Right lobe of liver (tissue), 6 donors: ENCODE data around the gene SPRED2. TPM values are rescaled to one million over a fixed set of nuclear protein-coding genes. Genes with fewer than 3 reads are reported as not detected.

Source experiments
- ATAC-seq, 4 donors: fragments of 200-7000 bp; cut with Tn5 transposase; one replicate each; pipeline ENCODE4 v1.9.1; 2020; ENCODE audit warnings: mild to moderate bottlenecking in 4 of 4, moderate library complexity in 4 of 4
- DNase-seq, 3 donors: peaks; one replicate each; pipeline ENCODE4 v3.0.0-alpha.2; 2020
- H3K27ac ChIP-seq, 3 donors: fragments of 200-600 bp; one replicate each; pipeline ENCODE4 v1.8.0; 2022
- H3K27me3 ChIP-seq, 2 donors: fragments of 200-600 bp; one replicate each; pipeline ENCODE4 v1.8.0; 2022
- H3K36me3 ChIP-seq, 4 donors: fragments of 200-600 bp; sonication (generic) in 1 of 4; one replicate each; pipeline versions ENCODE4 v1.5.1 to v1.8.0; 2017 to 2022; ENCODE audit warnings: control low read depth in 1 of 4
- H3K4me1 ChIP-seq, 4 donors: fragments of 200-600 bp; sonication (generic) in 1 of 4; one replicate each; pipeline versions ENCODE4 v1.5.1 to v1.8.0; 2017 to 2022; ENCODE audit warnings: control low read depth in 1 of 4
- H3K4me3 ChIP-seq, 3 donors: fragments of 200-600 bp; one replicate each; pipeline ENCODE4 v1.8.0; 2022
- H3K9me3 ChIP-seq, 4 donors: fragments of 200-600 bp; sonication (generic) in 1 of 4; one replicate each; pipeline versions ENCODE4 v1.5.1 to v1.8.0; 2017 to 2022; ENCODE audit warnings: control low read depth in 1 of 4
- POLR2A ChIP-seq: fragments of 450-650 bp; IDR thresholded peaks from one replicate; pipeline ENCODE4 v1.6.1; 2017; ENCODE audit warnings: antibody characterized with exemption, mild to moderate bottlenecking
- WGBS: methylation state at CpG from one replicate; pipeline ENCODE4 v1.1.6; 2018; ENCODE audit warnings: low coverage, low lambda C conversion rate; ENCODE audit not compliant: insufficient coverage; ENCODE audit errors: missing lambda C conversion rate; 5-methylcytosine and 5-hydroxymethylcytosine counted together
- intact Hi-C, 2 donors: fragments of 100-400 bp; cut with DNase I; formaldehyde crosslinking; loops; one replicate each; pipeline versions ENCODE4 v1.11.2 to v1.14.1; 2022
- total RNA-seq, 6 experiments: library from RNA; depleted of rRNA in 2 of 6; stranded (reverse); fragments of >200 nt in 2 of 6; fragmentation: NEBNext Ultra II Directional in 3 of 6; extraction: Animal tissue kit (Norgen Biotek cat#: 25700) in 3 of 6; gene quantifications; one replicate each; pipeline versions ENCODE4 v1.1.0 to v1.2.4, GENCODE V29; 2016 to 2023
- TF ChIP-seq, protein P1 (sequence below), 4 donors: fragments of 200-600 bp in 3 of 4; fragments of 450-650 bp in 1 of 4; IDR thresholded peaks; one replicate each; pipeline versions ENCODE4 v1.5.1 to v1.8.0; 2016 to 2022; ENCODE audit warnings: antibody characterized with exemption in 4 of 4, mild to moderate bottlenecking in 2 of 4
- donor health status: DM: no; HTN: yes; CAD: no.
- donor health status: DM: no; HTN: no; CAD: no.
- donor health status: DM: no; HTN: no; CAD: no.
- donor health status: DM: no; HTN: yes; CAD: no.
- donor health status: DM: no; HTN: yes; CAD: no.

SPRED2 gene
- total RNA-seq, 6 experiments from 2014 or later: 11.0 to 22.5 (median 15.2) TPM

- Histone ChIP-seq H3K27ac (peak overlapping the region in 1 of 3 donors; percentile 4), H3K36me3 (no peaks in the 10 kb centered on the region), H3K9me3 (no peaks in the 10 kb centered on the region), H3K27me3 (no peaks in the 10 kb centered on the region), H3K4me3 (no peak overlapping the region), H3K4me1 (peaks cover 0 to 17% (median 0%) of the 10 kb centered on the region in 4 donors)
- intact Hi-C loops: no loop called here
- 70% methylated on average over 7 of the region's 7 CpGs for WGBS
- DNase-seq (no peak), ATAC-seq (peak; percentile 41 to 80 (median 69))
- TF ChIP-seq POLR2A: no peak
- TF ChIP-seq, protein P1, sequence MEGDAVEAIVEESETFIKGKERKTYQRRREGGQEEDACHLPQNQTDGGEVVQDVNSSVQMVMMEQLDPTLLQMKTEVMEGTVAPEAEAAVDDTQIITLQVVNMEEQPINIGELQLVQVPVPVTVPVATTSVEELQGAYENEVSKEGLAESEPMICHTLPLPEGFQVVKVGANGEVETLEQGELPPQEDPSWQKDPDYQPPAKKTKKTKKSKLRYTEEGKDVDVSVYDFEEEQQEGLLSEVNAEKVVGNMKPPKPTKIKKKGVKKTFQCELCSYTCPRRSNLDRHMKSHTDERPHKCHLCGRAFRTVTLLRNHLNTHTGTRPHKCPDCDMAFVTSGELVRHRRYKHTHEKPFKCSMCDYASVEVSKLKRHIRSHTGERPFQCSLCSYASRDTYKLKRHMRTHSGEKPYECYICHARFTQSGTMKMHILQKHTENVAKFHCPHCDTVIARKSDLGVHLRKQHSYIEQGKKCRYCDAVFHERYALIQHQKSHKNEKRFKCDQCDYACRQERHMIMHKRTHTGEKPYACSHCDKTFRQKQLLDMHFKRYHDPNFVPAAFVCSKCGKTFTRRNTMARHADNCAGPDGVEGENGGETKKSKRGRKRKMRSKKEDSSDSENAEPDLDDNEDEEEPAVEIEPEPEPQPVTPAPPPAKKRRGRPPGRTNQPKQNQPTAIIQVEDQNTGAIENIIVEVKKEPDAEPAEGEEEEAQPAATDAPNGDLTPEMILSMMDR (IDR thresholded peaks at IDR 0.05): no peak
These were observed 21.2 kb downstream of the SPRED2 start for GRCh38 chr2:65411056-65411795.

- Histone ChIP-seq H3K4me3 (no peak overlapping the region), H3K9me3 (no peaks in the 10 kb centered on the region), H3K27me3 (no peaks in the 10 kb centered on the region), H3K4me1 (peaks cover 0 to 17% (median 0%) of the 10 kb centered on the region in 4 donors), H3K36me3 (no peaks in the 10 kb centered on the region), H3K27ac (no peak overlapping the region)
- ATAC-seq (no peak), DNase-seq (no peak)
- intact Hi-C loops: no loop called here
- 100% methylated on average over 2 of the region's 2 CpGs for WGBS
- TF ChIP-seq POLR2A: no peak
- TF ChIP-seq, protein P1 (IDR thresholded peaks at IDR 0.05): no peak
These were observed 23.4 kb downstream of the SPRED2 start for GRCh38 chr2:65409045-65409444.

DNA sequence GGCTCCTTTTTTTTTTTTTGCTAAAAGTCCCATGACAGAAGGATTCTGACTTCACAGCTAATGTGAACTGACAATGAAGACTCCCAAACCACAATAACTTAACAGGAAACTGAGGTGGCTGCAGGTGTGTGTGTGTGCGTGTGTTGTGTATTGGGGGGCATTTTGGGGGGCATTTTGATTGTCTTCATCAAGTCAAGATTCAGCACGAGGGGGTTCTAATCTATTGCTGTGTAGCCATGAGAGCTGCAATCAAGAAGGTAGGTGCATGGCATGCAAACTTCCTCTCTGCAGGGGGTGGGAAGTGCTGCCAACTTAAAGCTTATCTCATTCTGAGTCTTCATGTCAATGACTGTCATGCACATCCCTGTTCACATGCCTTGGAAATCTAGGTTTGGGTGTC lies 25.2 kb downstream of the SPRED2 start:
- no peak for ATAC-seq
- WGBS: 49% methylated on average over 2 of the region's 2 CpGs
- peaks cover 0 to 25% (median 8%) of the 10 kb centered on the region in 4 donors for H3K4me1 ChIP-seq
- H3K4me3 ChIP-seq: no peak overlapping the region
- TF ChIP-seq, protein P1 (IDR thresholded peaks at IDR 0.05): no peak
- no peak for TF ChIP-seq POLR2A
- DNase-seq: no peak
- H3K27ac ChIP-seq: no peak overlapping the region
- intact Hi-C loops: no loop called here
- H3K36me3 ChIP-seq: no peaks in the 10 kb centered on the region
- no peaks in the 10 kb centered on the region for H3K27me3 ChIP-seq
- H3K9me3 ChIP-seq: no peaks in the 10 kb centered on the region

DNA sequence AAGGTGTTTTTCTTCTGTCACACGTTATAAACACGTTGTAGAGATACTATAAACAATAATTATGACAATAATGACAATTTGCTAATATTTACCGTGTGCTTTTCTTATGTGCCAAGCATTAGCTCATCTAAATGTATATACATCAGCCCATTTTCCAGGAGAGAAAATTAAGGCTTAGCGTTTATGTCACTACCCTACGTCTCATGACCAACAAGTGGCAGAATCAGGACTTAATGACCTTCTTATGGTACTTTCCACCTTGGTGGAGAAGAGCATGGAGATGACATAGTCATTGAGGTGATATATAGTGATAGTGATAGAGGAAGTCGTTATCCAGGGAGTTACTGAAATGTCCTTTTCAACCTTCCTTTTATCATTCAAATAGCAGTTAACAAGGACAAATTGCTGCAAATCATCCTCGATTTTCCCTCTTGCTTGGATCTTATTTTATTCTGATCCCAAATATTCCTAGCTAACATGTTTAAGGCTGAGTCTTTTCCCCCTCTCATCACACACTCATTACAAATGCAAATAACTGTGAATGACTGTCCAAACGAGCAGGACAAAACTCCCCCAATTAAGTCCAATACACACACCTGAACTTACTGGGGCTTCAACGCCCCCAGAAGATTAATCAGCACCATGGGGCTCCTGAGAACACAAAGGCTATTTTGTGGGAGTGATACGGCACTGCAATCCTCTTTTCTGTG lies 27.3 kb downstream of the SPRED2 start:
- DNase-seq (no peak), ATAC-seq (no peak)
- H3K36me3 ChIP-seq: no peaks in the 10 kb centered on the region
- no peak overlapping the region for H3K27ac ChIP-seq
- H3K9me3 ChIP-seq: no peaks in the 10 kb centered on the region
- no peaks in the 10 kb centered on the region for H3K27me3 ChIP-seq
- TF ChIP-seq, protein P1 (IDR thresholded peaks at IDR 0.05): no peak
- TF ChIP-seq POLR2A: no peak
- H3K4me3 ChIP-seq: no peak overlapping the region
- 78% methylated on average over 8 of the region's 10 CpGs for WGBS
- H3K4me1 ChIP-seq: peaks cover 0 to 26% (median 10%) of the 10 kb centered on the region in 4 donors
- intact Hi-C loops: no loop called here
